RWPE2 (cell line): ENCODE measurements around the gene NELFB.

Experiments
- ATAC-seq: fragments of 200-7000 bp; cut with Tn5 transposase; 3 replicates; pipeline ENCODE4 v1.9.1; 2021; ENCODE audit warnings: low read depth
- DNase-seq: peaks from one replicate; pipeline ENCODE4 v3.0.0-alpha.2; 2020; ENCODE audit warnings: low spot score
- H3K27ac ChIP-seq: fragments of 450-650 bp; 2 replicates; pipeline ENCODE4 v1.5.1; 2017; ENCODE audit warnings: mild to moderate bottlenecking; ENCODE audit not compliant: poor library complexity, severe bottlenecking
- H3K27me3 ChIP-seq: fragments of 250-450 bp; sonication (Bioruptor Pico); 2 replicates; pipeline ENCODE4 v1.5.1; 2021; ENCODE audit warnings: mild to moderate bottlenecking, moderate library complexity; ENCODE audit not compliant: insufficient read depth, poor library complexity, severe bottlenecking
- H3K36me3 ChIP-seq: fragments of 250-450 bp; sonication (Bioruptor Pico); 2 replicates; pipeline ENCODE4 v1.5.1; 2020; ENCODE audit warnings: low read depth, mild to moderate bottlenecking, moderate library complexity
- H3K4me1 ChIP-seq: fragments of 250-450 bp; sonication (Bioruptor Pico); 2 replicates; pipeline ENCODE4 v1.5.1; 2021; ENCODE audit warnings: mild to moderate bottlenecking, moderate library complexity; ENCODE audit not compliant: insufficient read depth, poor library complexity, severe bottlenecking
- H3K4me3 ChIP-seq: fragments of 250-450 bp; sonication (Bioruptor Pico); 2 replicates; pipeline ENCODE4 v1.5.1; 2021; ENCODE audit warnings: mild to moderate bottlenecking, moderate library complexity; ENCODE audit not compliant: severe bottlenecking
- H3K9me3 ChIP-seq: fragments of 250-450 bp; sonication (Bioruptor Pico); 2 replicates; pipeline ENCODE4 v1.5.1; 2021; ENCODE audit warnings: mild to moderate bottlenecking, moderate library complexity; ENCODE audit not compliant: severe bottlenecking
- CTCF ChIP-seq: fragments of 450-650 bp; IDR thresholded peaks from one replicate; pipeline ENCODE4 v1.5.1; 2017; ENCODE audit warnings: mild to moderate bottlenecking, moderate library complexity; ENCODE audit not compliant: poor library complexity, severe bottlenecking

NELFB gene

DNA sequence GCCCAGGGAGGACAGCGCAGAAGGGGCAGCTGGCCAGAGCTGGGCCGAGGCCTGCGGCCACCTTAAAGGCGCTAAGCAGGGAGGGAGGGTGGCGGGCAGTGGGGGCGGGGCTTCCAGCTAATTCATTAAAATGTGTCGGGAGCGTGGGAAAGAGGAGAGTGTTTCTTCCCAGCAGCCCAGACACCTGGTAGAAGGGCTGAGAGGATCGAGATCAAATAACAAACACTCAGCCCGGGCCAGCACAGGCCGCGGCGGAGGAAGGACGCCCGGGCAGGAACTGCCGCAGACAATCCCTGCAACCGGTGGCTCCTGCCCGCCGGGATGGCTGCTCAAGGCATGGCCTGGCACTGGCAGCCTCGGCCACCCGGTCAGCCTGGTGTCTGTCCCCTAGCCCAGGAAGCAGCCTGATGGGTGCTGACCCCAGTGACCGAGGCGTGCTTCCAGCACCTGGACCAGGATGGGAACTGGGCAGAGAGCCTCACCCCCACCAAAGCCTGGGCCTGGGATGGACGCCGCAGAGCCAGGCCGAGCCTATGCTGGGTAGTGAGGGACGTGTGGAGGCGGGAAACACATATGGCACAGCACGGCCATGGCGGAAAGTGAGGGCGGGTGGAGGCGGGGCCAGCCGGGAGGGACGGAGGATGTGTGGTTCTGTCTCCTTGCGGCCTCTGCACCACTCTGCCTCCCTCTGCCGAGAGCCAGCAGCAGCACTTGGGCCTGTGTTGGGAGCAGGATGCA lies 50.1 kb downstream of the NELFB start:
- H3K27ac ChIP-seq: no peak overlapping the region
- H3K4me3 ChIP-seq: no peak overlapping the region
- H3K4me1 ChIP-seq: peaks cover 9% of the 10 kb centered on the region
- H3K9me3 ChIP-seq: no peaks in the 10 kb centered on the region
- no peaks in the 10 kb centered on the region for H3K36me3 ChIP-seq
- no peak for TF ChIP-seq CTCF
- H3K27me3 ChIP-seq: peaks cover 1% of the 10 kb centered on the region
- ATAC-seq: peak; percentile 20; the same call in 2 of the 3 replicates
- no peak for DNase-seq

- Histone ChIP-seq H3K36me3 (no peaks in the 10 kb centered on the region), H3K27me3 (no peaks in the 10 kb centered on the region), H3K4me1 (peaks cover 13% of the 10 kb centered on the region), H3K9me3 (no peaks in the 10 kb centered on the region), H3K27ac (no peak overlapping the region), H3K4me3 (no peak overlapping the region)
- no peak for ATAC-seq
- no peak for TF ChIP-seq CTCF
- no peak for DNase-seq
These were observed 50.6 kb downstream of the NELFB start for GRCh38 chr9:137305798-137306065.

DNA sequence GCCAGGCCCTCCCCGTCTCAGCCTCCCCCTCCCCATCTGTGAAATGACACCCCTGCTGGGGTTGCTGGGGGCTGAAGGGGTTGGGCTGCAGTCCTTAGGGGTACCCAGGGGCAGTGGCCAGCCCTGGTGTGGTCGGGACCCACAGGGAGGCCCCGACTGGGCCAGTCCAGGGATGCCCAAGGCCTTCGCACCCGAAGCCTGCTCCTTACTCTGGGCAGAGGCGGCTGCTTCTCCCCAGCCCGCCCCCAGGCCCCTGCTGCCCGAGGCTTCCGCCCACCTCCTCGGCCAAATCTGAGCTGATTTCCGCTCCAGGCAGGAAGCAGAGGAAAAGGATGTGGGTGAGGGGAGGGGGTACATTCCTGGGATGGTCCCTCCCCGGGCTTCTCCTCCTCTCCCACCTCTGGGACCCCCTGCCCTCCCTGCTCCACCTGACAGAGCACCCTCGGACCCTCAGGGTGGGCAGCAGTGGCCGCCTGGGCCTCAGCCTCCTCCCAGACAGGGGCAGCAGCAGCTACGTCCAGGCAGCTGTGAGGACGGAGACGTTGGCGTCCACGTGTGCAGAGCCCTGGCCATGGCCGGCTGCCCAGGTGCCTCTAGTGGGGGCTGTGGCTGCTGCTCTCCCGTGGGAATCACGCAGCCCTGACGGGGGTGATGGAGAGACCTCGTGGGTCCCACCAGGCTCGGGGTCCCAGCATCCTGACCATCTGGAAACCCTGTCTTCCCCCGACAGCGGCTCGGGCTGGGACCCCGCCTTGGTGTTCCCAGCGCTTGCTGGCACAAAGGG lies 51.1 kb downstream of the NELFB start:
- H3K27ac ChIP-seq: no peak overlapping the region
- H3K4me3 ChIP-seq: no peak overlapping the region
- peaks cover 18% of the 10 kb centered on the region for H3K4me1 ChIP-seq
- no peak for TF ChIP-seq CTCF
- DNase-seq: no peak
- H3K9me3 ChIP-seq: no peaks in the 10 kb centered on the region
- ATAC-seq: no peak
- no peaks in the 10 kb centered on the region for H3K27me3 ChIP-seq
- H3K36me3 ChIP-seq: no peaks in the 10 kb centered on the region

DNA sequence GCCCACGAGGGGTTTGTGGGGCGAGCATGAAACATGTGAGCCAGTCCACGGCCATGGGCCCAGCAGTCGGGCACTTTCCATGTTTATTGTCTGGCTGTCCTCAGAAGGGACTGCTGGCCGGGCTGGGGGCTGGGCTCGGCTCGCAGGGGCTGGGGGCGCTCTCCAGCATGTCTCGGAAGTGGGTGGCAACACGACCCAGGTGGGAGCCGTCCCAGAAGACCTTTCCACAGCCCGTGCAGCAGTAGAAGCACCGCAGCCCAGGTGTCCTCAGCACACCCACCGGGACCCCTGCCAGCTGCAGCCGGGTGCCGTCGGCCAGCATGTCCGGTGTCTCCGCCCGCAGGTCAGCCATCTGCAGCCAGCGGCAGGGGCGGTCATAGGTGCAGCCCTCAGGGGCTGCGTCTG lies 51.7 kb downstream of the NELFB start:
- Histone ChIP-seq H3K27me3 (no peaks in the 10 kb centered on the region), H3K9me3 (no peaks in the 10 kb centered on the region), H3K36me3 (no peaks in the 10 kb centered on the region), H3K27ac (no peak overlapping the region), H3K4me1 (peaks cover 23% of the 10 kb centered on the region), H3K4me3 (no peak overlapping the region)
- TF ChIP-seq CTCF: no peak
- DNase-seq: no peak
- no peak for ATAC-seq
